ENCODE measurements around the gene TNFSF4.

DNA sequence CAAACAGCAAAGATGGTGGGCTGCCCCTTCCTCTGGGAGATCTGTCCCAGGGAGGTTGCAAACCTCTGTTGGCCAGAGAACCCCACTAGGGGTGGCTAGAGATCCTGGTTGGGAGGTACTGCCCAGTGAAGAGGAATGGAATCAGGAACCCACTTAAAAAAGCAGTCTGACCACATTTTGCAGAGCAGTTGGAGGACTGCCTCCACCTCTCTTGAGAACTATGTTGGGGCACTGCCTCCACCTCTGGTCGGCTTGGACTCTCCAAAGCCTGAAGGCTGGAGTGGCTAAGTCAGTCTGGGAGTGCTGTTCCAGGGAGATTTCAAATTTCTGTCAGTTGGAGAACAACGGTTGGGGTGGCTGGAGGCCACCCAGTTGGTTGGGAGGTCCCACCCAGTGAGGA is 58.6 kb downstream of the TNFSF4 start:
- TF ChIP-seq POLR2A (IDR thresholded peaks at IDR 0.05) (no peak), POLR2AphosphoS5 (IDR thresholded peaks at IDR 0.05) (no peak)
- TF ChIP-seq, protein P1, sequence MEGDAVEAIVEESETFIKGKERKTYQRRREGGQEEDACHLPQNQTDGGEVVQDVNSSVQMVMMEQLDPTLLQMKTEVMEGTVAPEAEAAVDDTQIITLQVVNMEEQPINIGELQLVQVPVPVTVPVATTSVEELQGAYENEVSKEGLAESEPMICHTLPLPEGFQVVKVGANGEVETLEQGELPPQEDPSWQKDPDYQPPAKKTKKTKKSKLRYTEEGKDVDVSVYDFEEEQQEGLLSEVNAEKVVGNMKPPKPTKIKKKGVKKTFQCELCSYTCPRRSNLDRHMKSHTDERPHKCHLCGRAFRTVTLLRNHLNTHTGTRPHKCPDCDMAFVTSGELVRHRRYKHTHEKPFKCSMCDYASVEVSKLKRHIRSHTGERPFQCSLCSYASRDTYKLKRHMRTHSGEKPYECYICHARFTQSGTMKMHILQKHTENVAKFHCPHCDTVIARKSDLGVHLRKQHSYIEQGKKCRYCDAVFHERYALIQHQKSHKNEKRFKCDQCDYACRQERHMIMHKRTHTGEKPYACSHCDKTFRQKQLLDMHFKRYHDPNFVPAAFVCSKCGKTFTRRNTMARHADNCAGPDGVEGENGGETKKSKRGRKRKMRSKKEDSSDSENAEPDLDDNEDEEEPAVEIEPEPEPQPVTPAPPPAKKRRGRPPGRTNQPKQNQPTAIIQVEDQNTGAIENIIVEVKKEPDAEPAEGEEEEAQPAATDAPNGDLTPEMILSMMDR (IDR thresholded peaks at IDR 0.05), result no peak
